ENCODE results near the gene BMPR1B. TPM values are rescaled to one million over a fixed set of nuclear protein-coding genes. Genes with fewer than 3 reads are reported as not detected.

BMPR1B gene
- total and polyA plus RNA-seq, 9 donors: 4.9 to 35.7 (median 13.3) TPM

- intact Hi-C loops (cut with DNase I): no loop called here
- H3K9me3 ChIP-seq: no peaks in the 10 kb centered on the region
- H3K36me3 ChIP-seq: no peaks in the 10 kb centered on the region
- H3K27me3 ChIP-seq: no peaks in the 10 kb centered on the region
- WGBS, 3 donors: 91 to 95% (median 92%) methylated on average over 4 of the region's 4 CpGs
- no peaks in the 10 kb centered on the region for H3K4me1 ChIP-seq (ENCODE audit: insufficient read depth)
- no peak overlapping the region for H3K27ac ChIP-seq
- H3K4me3 ChIP-seq: no peak overlapping the region
- no peak for TF ChIP-seq EP300 (IDR thresholded peaks at IDR 0.05)
- TF ChIP-seq CTCF (IDR thresholded peaks at IDR 0.05): no peak
- no peak for TF ChIP-seq POLR2A (IDR thresholded peaks at IDR 0.05)
- no peak for DNase-seq
These were observed 179.1 kb downstream of the BMPR1B start for GRCh38 chr4:94936854-94937253.

- no peaks in the 10 kb centered on the region for H3K4me1 ChIP-seq (ENCODE audit: insufficient read depth)
- intact Hi-C loops (cut with DNase I): no loop called here
- no peaks in the 10 kb centered on the region for H3K27me3 ChIP-seq
- H3K9me3 ChIP-seq: no peaks in the 10 kb centered on the region
- 75 to 87% (median 85%) methylated on average over 2 of the region's 2 CpGs for WGBS, 3 donors
- no peak overlapping the region for H3K4me3 ChIP-seq
- no peak overlapping the region for H3K27ac ChIP-seq
- no peak for DNase-seq
- TF ChIP-seq CTCF (IDR thresholded peaks at IDR 0.05) (no peak), EP300 (IDR thresholded peaks at IDR 0.05) (no peak)
- H3K36me3 ChIP-seq: no peaks in the 10 kb centered on the region
These were observed 182.2 kb downstream of the BMPR1B start for GRCh38 chr4:94939791-94940519.

GRCh38 chr4:94940520-94940908 is 182.8 kb downstream of the BMPR1B start:
- Histone ChIP-seq H3K9me3 (no peaks in the 10 kb centered on the region), H3K27me3 (no peaks in the 10 kb centered on the region), H3K36me3 (no peaks in the 10 kb centered on the region), H3K4me1 (ENCODE audit: insufficient read depth) (no peaks in the 10 kb centered on the region), H3K4me3 (no peak overlapping the region), H3K27ac (no peak overlapping the region)
- no peak for TF ChIP-seq POLR2A (IDR thresholded peaks at IDR 0.05)
- no peak for TF ChIP-seq CTCF (IDR thresholded peaks at IDR 0.05)
- no peak for TF ChIP-seq EP300 (IDR thresholded peaks at IDR 0.05)
- intact Hi-C loops (cut with DNase I): no loop called here
- WGBS, 3 donors: 93 to 96% (median 94%) methylated on average over 5 of the region's 5 CpGs
- no peak for DNase-seq

- TF ChIP-seq POLR2A (IDR thresholded peaks at IDR 0.05) (no peak), CTCF (IDR thresholded peaks at IDR 0.05) (no peak), EP300 (IDR thresholded peaks at IDR 0.05) (no peak)
- Histone ChIP-seq H3K27me3 (no peaks in the 10 kb centered on the region), H3K36me3 (no peaks in the 10 kb centered on the region), H3K4me1 (ENCODE audit: insufficient read depth) (no peaks in the 10 kb centered on the region), H3K9me3 (no peaks in the 10 kb centered on the region), H3K4me3 (no peak overlapping the region), H3K27ac (no peak overlapping the region)
- intact Hi-C loops (cut with DNase I): no loop called here
- 89 to 93% (median 92%) methylated on average over 3 of the region's 3 CpGs for WGBS, 3 donors
- no peak for DNase-seq
These were observed 184.0 kb downstream of the BMPR1B start for GRCh38 chr4:94941706-94942105.

All from ovary (tissue), 9 donors.